Fibroblast of lung (primary cell): ENCODE results near the gene NARF.

Experiments
- CTCF ChIP-seq, 2 donors: IDR thresholded peaks in 1 of 2; conservative IDR thresholded peaks in 1 of 2; 1 replicate in 1 of 2; 2 replicates in 1 of 2; pipeline ENCODE4 v1.5.1; 2011 to 2012; ENCODE audit warnings: low read length in 2 of 2, control low read depth in 1 of 2, inconsistent platforms in 1 of 2, low read depth in 1 of 2, mild to moderate bottlenecking in 1 of 2
- EZH2 ChIP-seq: IDR thresholded peaks from 2 replicates; pipeline ENCODE4 v1.5.1; 2012; ENCODE audit warnings: low read length, control low read depth, mild to moderate bottlenecking; ENCODE audit errors: missing control alignments

- no peak for TF ChIP-seq CTCF (conservative IDR thresholded peaks at IDR 0.05 in 1 of 2, IDR thresholded peaks at IDR 0.05 in 1 of 2; ENCODE audit: low read depth in 1 of 2, low read length in 2 of 2)
- TF ChIP-seq EZH2 = no peak
Measured at GRCh38 chr17:82518826-82519810, 60.6 kb downstream of the NARF start, which contains the start of gene FOXK2.
